HepG2 (cell line): Measurements from ENCODE around the gene LUC7L. TPM values are rescaled to one million over a fixed set of nuclear protein-coding genes. Genes with fewer than 3 reads are reported as not detected.
A peak's percentile ranks its signal among the peaks of the same experiment; 100 is the strongest.

Experiments
- BHLHE40 ChIP-seq: IDR thresholded peaks from 2 replicates; pipeline ENCODE4 v1.6.1; 2011; ENCODE audit warnings: low read length, improper control_type of control experiment
- KLF16 ChIP-seq, 2 experiments: sonication (generic) in 1 of 2; formaldehyde crosslinking in 1 of 2; IDR thresholded peaks; 2 replicates each; pipeline versions ENCODE4 v1.6.1 to v1.8.0; 2016 to 2023; ENCODE audit warnings: missing genetic modification reagents in 2 of 2, missing compliant biosample characterization in 1 of 2
- MEF2D ChIP-seq: sonication (generic); formaldehyde crosslinking; IDR thresholded peaks from 2 replicates; pipeline ENCODE4 v1.5.1; 2020; ENCODE audit warnings: mild to moderate bottlenecking, missing genetic modification reagents
- MTF1 ChIP-seq: sonication (generic); formaldehyde crosslinking; IDR thresholded peaks from 2 replicates; pipeline ENCODE4 v1.5.0; 2020; ENCODE audit warnings: missing genetic modification reagents
- RBM22 ChIP-seq: fragments of 200-400 bp; formaldehyde crosslinking; optimal IDR thresholded peaks from 2 replicates; pipeline ENCODE3; 2017; ENCODE audit warnings: mild to moderate bottlenecking, low read length, moderate library complexity
- ZNF614 ChIP-seq: IDR thresholded peaks from 2 replicates; pipeline ENCODE4 v1.6.1; 2018; ENCODE audit warnings: missing biosample characterization, missing genetic modification reagents, inconsistent platforms, borderline replicate concordance
- ZNF878 ChIP-seq: sonication (generic); formaldehyde crosslinking; IDR thresholded peaks from 2 replicates; pipeline ENCODE4 v1.8.1; 2023; ENCODE audit warnings: mild to moderate bottlenecking, missing genetic modification reagents, moderate library complexity
- ZSCAN20 ChIP-seq: sonication (generic); formaldehyde crosslinking; IDR thresholded peaks from 2 replicates; pipeline ENCODE4 v1.4.0; 2020; ENCODE audit warnings: missing genetic modification reagents, mild to moderate bottlenecking, borderline replicate concordance
- ZSCAN29 ChIP-seq: sonication (generic); formaldehyde crosslinking; conservative IDR thresholded peaks from 2 replicates; pipeline ENCODE4 v1.4.0; 2020; ENCODE audit warnings: mild to moderate bottlenecking, missing genetic modification reagents
- polyA plus RNA-seq, 8 experiments: library from polyadenylated mRNA; depleted of rRNA in 3 of 8; stranded (reverse) in 7 of 8; unstranded in 1 of 8; fragments of >200 nt; fragmentation: Illumina TruSeq in 4 of 8; extraction: Trizol in 4 of 8; gene quantifications; 2 replicates each; pipeline versions ENCODE4 v1.2.1 to v1.2.3, GENCODE V29; 2011 to 2016; ENCODE audit warnings: low read depth in 4 of 8, missing spikeins in 1 of 8, mixed read lengths in 1 of 8; ENCODE audit not compliant: insufficient read depth in 1 of 8
- total RNA-seq, 5 experiments: library from RNA; depleted of rRNA; stranded (reverse); fragments of >200 nt; fragmentation: Illumina TruSeq; extraction: Trizol; gene quantifications; 2 replicates each; pipeline ENCODE4 v1.2.3, GENCODE V29; 2016; ENCODE audit warnings: low read depth in 1 of 5
- TF ChIP-seq, protein P1 (sequence below): sonication (generic); formaldehyde crosslinking; IDR thresholded peaks from 2 replicates; pipeline ENCODE4; 2020; ENCODE audit warnings: missing genetic modification reagents, mild to moderate bottlenecking, borderline replicate concordance
- TF ChIP-seq, protein P2 (sequence below): sonication (generic); formaldehyde crosslinking; IDR thresholded peaks from 2 replicates; pipeline ENCODE4 v1.9.0; 2021; ENCODE audit warnings: missing genetic modification reagents, borderline replicate concordance
- TF ChIP-seq, protein P3 (sequence below), 2 experiments: fragments of 450-650 bp in 1 of 2; sonication (generic) in 1 of 2; formaldehyde crosslinking in 1 of 2; IDR thresholded peaks; 2 replicates each; pipeline versions ENCODE4 v1.6.1 to v1.8.0; 2016 to 2022; ENCODE audit warnings: antibody characterized with exemption in 1 of 2, mild to moderate bottlenecking in 1 of 2, missing genetic modification reagents in 1 of 2

The LUC7L gene
- total and polyA plus RNA-seq, 2 of the 13 experiments (the other 11 are each of a cell fraction or from before 2014, with no cell fraction given): 48.7 to 56.9 TPM

DNA sequence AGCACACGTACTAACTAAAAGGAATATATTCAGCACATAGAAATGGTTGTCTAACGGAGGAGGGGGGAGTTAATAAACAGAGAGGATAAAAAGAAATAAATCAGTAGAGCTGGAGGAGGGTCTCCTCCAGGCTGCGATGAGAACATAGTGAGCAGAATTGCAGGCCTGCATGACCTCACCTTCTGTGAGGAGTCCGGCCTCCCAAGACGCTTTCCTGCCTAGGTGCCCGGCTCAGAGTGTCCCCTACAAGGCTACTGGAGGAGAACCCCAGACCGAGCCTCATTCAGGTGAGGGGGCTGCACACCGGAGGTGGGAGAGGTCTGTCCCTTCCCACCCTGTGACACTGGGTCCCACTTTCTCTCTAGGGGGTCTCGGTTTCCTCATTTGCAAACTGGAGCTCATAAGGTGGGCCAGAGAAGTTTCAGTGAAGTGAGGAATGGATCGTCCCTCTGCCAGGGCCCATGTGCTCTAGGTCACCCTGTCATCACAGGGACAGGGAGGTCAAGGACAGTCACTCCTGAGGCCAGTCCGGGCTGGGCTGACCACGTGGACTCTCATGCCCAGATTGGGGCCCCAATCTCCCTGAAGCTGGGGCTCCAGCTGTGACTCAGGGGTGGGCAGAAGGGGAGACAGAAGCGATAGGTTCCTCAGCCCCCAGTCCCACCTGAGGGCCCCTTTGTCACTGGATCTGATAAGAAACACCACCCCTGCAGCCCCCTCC is 66.8 kb downstream of the LUC7L start (continued):
- no peak for TF ChIP-seq ZNF614 (CRISPR knock-in tag)
- TF ChIP-seq, protein P1, sequence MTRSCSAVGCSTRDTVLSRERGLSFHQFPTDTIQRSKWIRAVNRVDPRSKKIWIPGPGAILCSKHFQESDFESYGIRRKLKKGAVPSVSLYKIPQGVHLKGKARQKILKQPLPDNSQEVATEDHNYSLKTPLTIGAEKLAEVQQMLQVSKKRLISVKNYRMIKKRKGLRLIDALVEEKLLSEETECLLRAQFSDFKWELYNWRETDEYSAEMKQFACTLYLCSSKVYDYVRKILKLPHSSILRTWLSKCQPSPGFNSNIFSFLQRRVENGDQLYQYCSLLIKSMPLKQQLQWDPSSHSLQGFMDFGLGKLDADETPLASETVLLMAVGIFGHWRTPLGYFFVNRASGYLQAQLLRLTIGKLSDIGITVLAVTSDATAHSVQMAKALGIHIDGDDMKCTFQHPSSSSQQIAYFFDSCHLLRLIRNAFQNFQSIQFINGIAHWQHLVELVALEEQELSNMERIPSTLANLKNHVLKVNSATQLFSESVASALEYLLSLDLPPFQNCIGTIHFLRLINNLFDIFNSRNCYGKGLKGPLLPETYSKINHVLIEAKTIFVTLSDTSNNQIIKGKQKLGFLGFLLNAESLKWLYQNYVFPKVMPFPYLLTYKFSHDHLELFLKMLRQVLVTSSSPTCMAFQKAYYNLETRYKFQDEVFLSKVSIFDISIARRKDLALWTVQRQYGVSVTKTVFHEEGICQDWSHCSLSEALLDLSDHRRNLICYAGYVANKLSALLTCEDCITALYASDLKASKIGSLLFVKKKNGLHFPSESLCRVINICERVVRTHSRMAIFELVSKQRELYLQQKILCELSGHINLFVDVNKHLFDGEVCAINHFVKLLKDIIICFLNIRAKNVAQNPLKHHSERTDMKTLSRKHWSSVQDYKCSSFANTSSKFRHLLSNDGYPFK (CRISPR knock-in tag): no peak
- TF ChIP-seq, protein P2, sequence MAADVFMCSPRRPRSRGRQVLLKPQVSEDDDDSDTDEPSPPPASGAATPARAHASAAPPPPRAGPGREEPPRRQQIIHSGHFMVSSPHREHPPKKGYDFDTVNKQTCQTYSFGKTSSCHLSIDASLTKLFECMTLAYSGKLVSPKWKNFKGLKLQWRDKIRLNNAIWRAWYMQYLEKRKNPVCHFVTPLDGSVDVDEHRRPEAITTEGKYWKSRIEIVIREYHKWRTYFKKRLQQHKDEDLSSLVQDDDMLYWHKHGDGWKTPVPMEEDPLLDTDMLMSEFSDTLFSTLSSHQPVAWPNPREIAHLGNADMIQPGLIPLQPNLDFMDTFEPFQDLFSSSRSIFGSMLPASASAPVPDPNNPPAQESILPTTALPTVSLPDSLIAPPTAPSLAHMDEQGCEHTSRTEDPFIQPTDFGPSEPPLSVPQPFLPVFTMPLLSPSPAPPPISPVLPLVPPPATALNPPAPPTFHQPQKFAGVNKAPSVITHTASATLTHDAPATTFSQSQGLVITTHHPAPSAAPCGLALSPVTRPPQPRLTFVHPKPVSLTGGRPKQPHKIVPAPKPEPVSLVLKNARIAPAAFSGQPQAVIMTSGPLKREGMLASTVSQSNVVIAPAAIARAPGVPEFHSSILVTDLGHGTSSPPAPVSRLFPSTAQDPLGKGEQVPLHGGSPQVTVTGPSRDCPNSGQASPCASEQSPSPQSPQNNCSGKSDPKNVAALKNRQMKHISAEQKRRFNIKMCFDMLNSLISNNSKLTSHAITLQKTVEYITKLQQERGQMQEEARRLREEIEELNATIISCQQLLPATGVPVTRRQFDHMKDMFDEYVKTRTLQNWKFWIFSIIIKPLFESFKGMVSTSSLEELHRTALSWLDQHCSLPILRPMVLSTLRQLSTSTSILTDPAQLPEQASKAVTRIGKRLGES (CRISPR knock-in tag): no peak
- TF ChIP-seq ZSCAN20 (CRISPR knock-in tag): no peak
- no peak for TF ChIP-seq BHLHE40
- TF ChIP-seq ZSCAN29 (CRISPR knock-in tag): no peak
- TF ChIP-seq ZNF878 (CRISPR knock-in tag): no peak
- TF ChIP-seq RBM22: no peak
- TF ChIP-seq KLF16 (CRISPR knock-in tag; IDR thresholded peaks at IDR 0.05): no peak
- TF ChIP-seq, protein P3, sequence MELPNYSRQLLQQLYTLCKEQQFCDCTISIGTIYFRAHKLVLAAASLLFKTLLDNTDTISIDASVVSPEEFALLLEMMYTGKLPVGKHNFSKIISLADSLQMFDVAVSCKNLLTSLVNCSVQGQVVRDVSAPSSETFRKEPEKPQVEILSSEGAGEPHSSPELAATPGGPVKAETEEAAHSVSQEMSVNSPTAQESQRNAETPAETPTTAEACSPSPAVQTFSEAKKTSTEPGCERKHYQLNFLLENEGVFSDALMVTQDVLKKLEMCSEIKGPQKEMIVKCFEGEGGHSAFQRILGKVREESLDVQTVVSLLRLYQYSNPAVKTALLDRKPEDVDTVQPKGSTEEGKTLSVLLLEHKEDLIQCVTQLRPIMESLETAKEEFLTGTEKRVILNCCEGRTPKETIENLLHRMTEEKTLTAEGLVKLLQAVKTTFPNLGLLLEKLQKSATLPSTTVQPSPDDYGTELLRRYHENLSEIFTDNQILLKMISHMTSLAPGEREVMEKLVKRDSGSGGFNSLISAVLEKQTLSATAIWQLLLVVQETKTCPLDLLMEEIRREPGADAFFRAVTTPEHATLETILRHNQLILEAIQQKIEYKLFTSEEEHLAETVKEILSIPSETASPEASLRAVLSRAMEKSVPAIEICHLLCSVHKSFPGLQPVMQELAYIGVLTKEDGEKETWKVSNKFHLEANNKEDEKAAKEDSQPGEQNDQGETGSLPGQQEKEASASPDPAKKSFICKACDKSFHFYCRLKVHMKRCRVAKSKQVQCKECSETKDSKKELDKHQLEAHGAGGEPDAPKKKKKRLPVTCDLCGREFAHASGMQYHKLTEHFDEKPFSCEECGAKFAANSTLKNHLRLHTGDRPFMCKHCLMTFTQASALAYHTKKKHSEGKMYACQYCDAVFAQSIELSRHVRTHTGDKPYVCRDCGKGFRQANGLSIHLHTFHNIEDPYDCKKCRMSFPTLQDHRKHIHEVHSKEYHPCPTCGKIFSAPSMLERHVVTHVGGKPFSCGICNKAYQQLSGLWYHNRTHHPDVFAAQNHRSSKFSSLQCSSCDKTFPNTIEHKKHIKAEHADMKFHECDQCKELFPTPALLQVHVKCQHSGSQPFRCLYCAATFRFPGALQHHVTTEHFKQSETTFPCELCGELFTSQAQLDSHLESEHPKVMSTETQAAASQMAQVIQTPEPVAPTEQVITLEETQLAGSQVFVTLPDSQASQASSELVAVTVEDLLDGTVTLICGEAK (IDR thresholded peaks at IDR 0.05): no peak
- TF ChIP-seq, protein P3 (CRISPR knock-in tag; IDR thresholded peaks at IDR 0.05): 0 out of 2 replicates have a peak, but pooled peaks have one; percentile 18
- 0 out of 2 replicates have a peak, but pooled peaks have one; percentile 27 for TF ChIP-seq MEF2D
- TF ChIP-seq MTF1 (CRISPR knock-in tag): no peak
